Islet of Langerhans (tissue), 1 donor: ENCODE data around the gene CERS4.
"Not testable (repeated sequence)": the region's sequence is repeated elsewhere in the genome, so short reads cannot be mapped to it uniquely, and the experiment has no call there.

Source experiments
- FAIRE-seq: peaks from one replicate; lab custom pipeline; 2011; peaks lifted over from hg19 to GRCh38; lab: Jason Lieb, UNC

CERS4 gene

DNA sequence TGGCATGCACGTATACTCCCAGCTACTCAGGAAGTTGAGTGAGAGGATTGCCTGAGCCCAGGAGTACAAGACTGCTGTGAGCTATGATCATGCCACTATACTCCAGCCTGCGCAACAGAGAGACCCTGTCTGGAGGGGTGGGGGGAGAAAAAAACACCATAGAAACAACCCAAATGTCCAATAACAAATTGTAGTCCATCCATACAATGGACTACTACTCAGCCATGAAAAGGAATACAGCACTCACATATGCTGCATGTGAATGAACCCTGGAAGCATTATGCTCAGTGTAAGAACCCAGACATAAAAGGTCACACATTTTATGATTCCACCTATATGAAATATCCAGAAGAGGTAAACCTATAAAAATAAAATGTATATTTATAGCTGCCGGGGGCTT lies 56.7 kb downstream of the CERS4 start:
- FAIRE-seq: no peak

GRCh38 chr19:8269724-8270123 lies 60.6 kb downstream of the CERS4 start:
- no peak for FAIRE-seq

- FAIRE-seq: not testable (repeated sequence)
Observed at GRCh38 chr19:8276508-8276907, 67.3 kb downstream of the CERS4 start.

- FAIRE-seq: not testable (repeated sequence)
Observed at GRCh38 chr19:8291337-8291736, 82.2 kb downstream of the CERS4 start.

DNA sequence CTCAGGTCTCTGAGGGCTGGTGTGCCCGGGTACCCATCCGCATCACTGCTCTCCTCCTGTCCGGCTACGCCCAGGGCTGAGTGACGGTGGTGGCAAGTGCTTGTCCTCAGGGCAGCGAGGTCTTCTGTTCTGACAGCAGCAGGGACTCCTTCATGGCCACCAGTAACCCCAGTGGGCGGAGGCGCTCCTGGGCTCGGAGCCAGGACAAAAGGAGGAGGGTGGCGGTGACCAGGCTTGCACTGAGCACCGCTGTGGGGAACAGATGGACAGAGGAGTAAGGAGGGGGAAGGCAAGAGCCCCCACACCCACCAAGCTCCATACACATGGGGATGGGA lies 93.2 kb downstream of the CERS4 start:
- FAIRE-seq: no peak

DNA sequence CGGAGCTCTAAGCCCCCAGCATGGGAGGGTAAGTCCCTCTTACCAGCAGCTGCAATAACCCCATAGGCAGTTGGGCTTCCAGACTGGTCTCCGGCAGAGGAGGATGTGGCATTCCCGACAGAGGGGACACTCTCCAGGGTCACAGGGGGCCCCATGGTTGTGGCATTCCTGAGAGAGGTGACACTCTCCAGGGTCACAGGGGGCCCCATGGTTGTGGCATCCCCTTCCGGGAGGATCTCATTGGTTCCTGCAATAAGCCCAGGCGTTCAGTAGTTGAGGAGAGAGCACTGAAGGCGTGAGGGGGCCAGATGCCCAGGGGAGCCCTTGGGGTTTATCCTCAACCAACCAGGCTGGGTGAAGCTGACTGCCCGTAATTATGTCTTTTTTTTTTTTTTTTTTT lies 93.6 kb downstream of the CERS4 start:
- FAIRE-seq: no peak

DNA sequence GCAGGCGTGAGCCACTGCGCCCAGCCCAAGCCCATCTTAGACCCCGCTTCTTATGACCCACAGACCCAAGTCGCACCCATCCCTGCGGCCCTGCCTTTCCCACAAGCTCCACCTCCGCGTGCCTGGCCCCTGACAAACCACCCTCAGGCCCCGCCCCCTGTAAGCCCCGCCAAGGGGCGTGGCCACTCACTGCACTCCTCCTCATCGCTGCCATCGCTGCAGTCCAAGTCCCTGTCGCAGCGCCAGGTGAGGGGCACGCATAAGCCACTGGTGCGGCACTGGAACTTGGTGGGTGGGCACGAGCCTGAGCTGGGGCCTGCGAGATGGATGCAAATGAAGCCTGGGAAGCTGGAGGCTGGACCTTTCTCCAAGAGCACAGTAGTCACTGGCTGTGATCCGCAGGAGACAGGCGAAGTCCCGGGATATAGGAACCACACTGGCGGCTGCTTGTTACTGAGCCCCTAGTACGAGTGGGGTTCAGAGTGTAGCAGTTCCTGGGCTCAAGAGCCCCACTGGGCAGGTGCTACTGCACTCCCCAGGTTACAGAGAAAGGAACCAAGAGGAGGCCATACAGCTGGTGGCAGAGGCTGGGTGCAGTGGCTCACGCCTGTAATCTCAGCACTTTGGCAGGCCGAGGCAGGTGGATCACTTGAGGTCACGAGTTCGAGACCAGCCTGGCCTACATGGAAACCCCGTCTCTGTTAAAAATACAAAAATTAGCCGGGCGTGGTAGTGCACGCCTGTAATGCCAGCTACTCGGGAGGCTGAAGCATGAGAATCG lies 95.9 kb downstream of the CERS4 start:
- no peak for FAIRE-seq

- no peak for FAIRE-seq
Observed at GRCh38 chr19:8305798-8306197, 96.6 kb downstream of the CERS4 start.

GRCh38 chr19:8306235-8307054 lies 97.3 kb downstream of the CERS4 start:
- no peak for FAIRE-seq

- FAIRE-seq: no peak
Observed at GRCh38 chr19:8307400-8307964, 98.3 kb downstream of the CERS4 start.

GRCh38 chr19:8307965-8308866 lies 99.0 kb downstream of the CERS4 start, which contains the start of gene CD320:
Gene CD320, minus strand, starts transcription at chr19:8308358. Its CDS starts 68 bp downstream, at chr19:8308290.
- peak; percentile 56 for FAIRE-seq

DNA sequence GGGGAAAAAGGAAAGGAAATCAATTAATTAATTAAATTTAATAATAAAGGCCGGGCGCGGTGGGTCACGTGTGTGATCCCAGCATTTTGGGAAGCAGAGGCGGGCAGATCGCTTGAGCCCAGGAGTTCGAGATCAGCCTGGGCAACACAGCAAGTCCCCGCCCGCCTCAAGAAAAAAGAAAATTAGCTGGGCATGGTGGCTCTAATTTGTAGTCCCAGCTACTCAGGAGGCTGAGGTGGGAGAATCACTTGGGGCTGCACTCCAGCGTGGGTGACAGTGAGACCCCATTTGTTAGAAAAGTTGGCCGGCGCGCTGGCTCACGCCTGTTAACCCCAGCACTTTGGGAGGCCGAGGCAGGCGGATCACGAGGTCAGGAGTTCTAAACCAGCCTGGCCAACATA lies 99.7 kb downstream of the CERS4 start:
- no peak for FAIRE-seq

GRCh38 chr19:8310342-8311055 lies 101.3 kb downstream of the CERS4 start:
- no peak for FAIRE-seq

- FAIRE-seq: no peak
Observed at GRCh38 chr19:8311461-8312260, 102.5 kb downstream of the CERS4 start.
